Measurements from ENCODE around the gene B4GALT6. TPM values are rescaled to one million over a fixed set of nuclear protein-coding genes. Genes with fewer than 3 reads are reported as not detected.

B4GALT6 gene
- total and polyA plus RNA-seq, 9 donors = 2.1 to 16.5 (median 6.5) TPM

GRCh38 chr18:31710826-31711225, 26.4 kb upstream of the B4GALT6 start:
- no peak for DNase-seq
- WGBS, 3 donors = 69 to 84% (median 78%) methylated on average over 3 of the region's 3 CpGs
- H3K4me1 ChIP-seq (ENCODE audit: insufficient read depth) = no peaks in the 10 kb centered on the region
- TF ChIP-seq POLR2A (IDR thresholded peaks at IDR 0.05) (no peak), EP300 (IDR thresholded peaks at IDR 0.05) (no peak), CTCF (IDR thresholded peaks at IDR 0.05) (no peak)
- intact Hi-C loops (cut with DNase I) = no loop called here
- no peaks in the 10 kb centered on the region for H3K9me3 ChIP-seq
- H3K27ac ChIP-seq = no peak overlapping the region
- no peaks in the 10 kb centered on the region for H3K36me3 ChIP-seq
- no peaks in the 10 kb centered on the region for H3K27me3 ChIP-seq
- no peak overlapping the region for H3K4me3 ChIP-seq

GRCh38 chr18:31707815-31708214, 23.4 kb upstream of the B4GALT6 start:
- Histone ChIP-seq H3K36me3 (no peaks in the 10 kb centered on the region), H3K27ac (no peak overlapping the region), H3K4me3 (no peak overlapping the region), H3K9me3 (no peaks in the 10 kb centered on the region), H3K27me3 (no peaks in the 10 kb centered on the region), H3K4me1 (ENCODE audit: insufficient read depth) (no peaks in the 10 kb centered on the region)
- TF ChIP-seq POLR2A (IDR thresholded peaks at IDR 0.05) (no peak), CTCF (IDR thresholded peaks at IDR 0.05) (no peak), EP300 (IDR thresholded peaks at IDR 0.05) (no peak)
- no peak for DNase-seq
- intact Hi-C loops (cut with DNase I) = no loop called here

GRCh38 chr18:31702449-31702848, 18.1 kb upstream of the B4GALT6 start:
- Histone ChIP-seq H3K4me1 (ENCODE audit: insufficient read depth) (no peaks in the 10 kb centered on the region), H3K27ac (no peak overlapping the region), H3K9me3 (no peaks in the 10 kb centered on the region), H3K27me3 (no peaks in the 10 kb centered on the region), H3K36me3 (no peaks in the 10 kb centered on the region), H3K4me3 (no peak overlapping the region)
- TF ChIP-seq POLR2A (IDR thresholded peaks at IDR 0.05) = no peak
- TF ChIP-seq EP300 (IDR thresholded peaks at IDR 0.05) = no peak
- TF ChIP-seq CTCF (IDR thresholded peaks at IDR 0.05) = no peak
- 82 to 98% (median 96%) methylated on average over 3 of the region's 3 CpGs for WGBS, 3 donors
- no peak for DNase-seq
- intact Hi-C loops (cut with DNase I) = no loop called here

- Histone ChIP-seq H3K36me3 (no peaks in the 10 kb centered on the region), H3K27me3 (no peaks in the 10 kb centered on the region), H3K4me1 (ENCODE audit: insufficient read depth) (no peaks in the 10 kb centered on the region), H3K4me3 (no peak overlapping the region), H3K27ac (no peak overlapping the region), H3K9me3 (no peaks in the 10 kb centered on the region)
- intact Hi-C loops (cut with DNase I) = no loop called here
- DNase-seq = no peak
- WGBS, 3 donors = 90 to 93% (median 90%) methylated on average over 1 of the region's 1 CpG
- TF ChIP-seq CTCF (IDR thresholded peaks at IDR 0.05) (no peak), EP300 (IDR thresholded peaks at IDR 0.05) (no peak), POLR2A (IDR thresholded peaks at IDR 0.05) (no peak)
Measured at GRCh38 chr18:31701744-31702143, 17.4 kb upstream of the B4GALT6 start.

- H3K27ac ChIP-seq = no peak overlapping the region
- H3K9me3 ChIP-seq = no peaks in the 10 kb centered on the region
- no peaks in the 10 kb centered on the region for H3K36me3 ChIP-seq
- WGBS, 3 donors = 66 to 93% (median 89%) methylated on average over 1 of the region's 1 CpG
- DNase-seq = no peak
- H3K27me3 ChIP-seq = no peaks in the 10 kb centered on the region
- H3K4me3 ChIP-seq = no peak overlapping the region
- intact Hi-C loops (cut with DNase I) = no loop called here
- TF ChIP-seq POLR2A (IDR thresholded peaks at IDR 0.05) (no peak), CTCF (IDR thresholded peaks at IDR 0.05) (no peak), EP300 (IDR thresholded peaks at IDR 0.05) (no peak)
- H3K4me1 ChIP-seq (ENCODE audit: insufficient read depth) = no peaks in the 10 kb centered on the region
Measured at GRCh38 chr18:31700990-31701389, 16.6 kb upstream of the B4GALT6 start.
